A549 (cell line): ENCODE data around the gene ADTRP. TPM values are rescaled to one million over a fixed set of nuclear protein-coding genes. Genes with fewer than 3 reads are reported as not detected.

ENCODE experiments used
- ATAC-seq, 2 experiments: fragments of 200-7000 bp in 1 of 2; fragments of >200 bp in 1 of 2; cut with Nextera tagmentation in 1 of 2; cut with Tn5 transposase in 1 of 2; 3 replicates each; pipeline versions ENCODE4 v1.8.0 to v1.9.1; 2018 to 2020; ENCODE audit warnings: mild to moderate bottlenecking in 1 of 2, moderate library complexity in 1 of 2
- CTCF ChIA-PET: fragments of 300-600 bp; sonication (Branson Sonifier 250); formaldehyde crosslinking; extraction: SDS; loops from one replicate; lab custom pipeline; 2021; ENCODE audit warnings: antibody characterized with exemption, inconsistent platforms; lab: Yijun Ruan, JAX
- POLR2A ChIA-PET: fragments of 350-600 bp; formaldehyde crosslinking; extraction: SDS; loops from one replicate; lab custom pipeline; 2021; ENCODE audit warnings: antibody characterized with exemption, inconsistent platforms; lab: Yijun Ruan, JAX
- DNase-seq, 2 experiments: peaks; one replicate each; pipeline versions ENCODE4 v3.0.0 to v3.0.0-alpha.2; 2011 to 2016; ENCODE audit warnings: low read depth in 1 of 2, low spot score in 1 of 2
- FAIRE-seq: peaks from 2 replicates; lab custom pipeline; 2011; peaks lifted over from hg19 to GRCh38; lab: Jason Lieb, UNC
- H3K27ac ChIP-seq, 2 experiments: fragments of >200 bp; sonication (Bioruptor Twin); formaldehyde crosslinking; 3 replicates each; pipeline ENCODE4 v1.5.1; 2016 to 2017
- H3K4me1 ChIP-seq: fragments of >200 bp; sonication (Bioruptor Twin); formaldehyde crosslinking; 3 replicates; pipeline ENCODE4 v1.6.1; 2016
- H3K4me2 ChIP-seq: fragments of >200 bp; sonication (Bioruptor Twin); formaldehyde crosslinking; 3 replicates; pipeline ENCODE4 v1.6.1; 2016
- H3K4me3 ChIP-seq: fragments of >200 bp; sonication (Bioruptor Twin); formaldehyde crosslinking; 3 replicates; pipeline ENCODE4 v1.5.1; 2016
- H3K9me3 ChIP-seq: fragments of >200 bp; sonication (Bioruptor Twin); formaldehyde crosslinking; 3 replicates; pipeline ENCODE4 v1.6.1; 2016
- CBX2 ChIP-seq: fragments of 200-600 bp; sonication (generic); IDR thresholded peaks from 2 replicates; pipeline ENCODE4 v1.6.1; 2016; ENCODE audit warnings: low read depth, mild to moderate bottlenecking, borderline replicate concordance
- CBX8 ChIP-seq: fragments of 200-600 bp; sonication (generic); IDR thresholded peaks from 2 replicates; pipeline ENCODE4 v1.6.1; 2016
- CHD2 ChIP-seq: fragments of 150-350 bp; IDR thresholded peaks from 2 replicates; pipeline ENCODE4 v1.6.1; 2014; ENCODE audit warnings: low read length; ENCODE audit not compliant: partially characterized antibody
- CHD4 ChIP-seq: fragments of 200-600 bp; sonication (generic); IDR thresholded peaks from 2 replicates; pipeline ENCODE4 v1.6.1; 2016; ENCODE audit warnings: antibody characterized with exemption, mild to moderate bottlenecking, borderline replicate concordance
- ESRRA ChIP-seq: fragments of 150-350 bp; IDR thresholded peaks from 2 replicates; pipeline ENCODE4 v1.6.1; 2014; ENCODE audit warnings: mild to moderate bottlenecking, low read length, borderline replicate concordance
- FOSB ChIP-seq: fragments of 250-450 bp; sonication (Bioruptor Pico); IDR thresholded peaks from 2 replicates; pipeline ENCODE4 v1.5.0; 2020; ENCODE audit warnings: mild to moderate bottlenecking, moderate library complexity
- FOSL2 ChIP-seq, 2 experiments: fragments of 450-650 bp in 1 of 2; fragments of >200 bp in 1 of 2; sonication (Bioruptor Twin) in 1 of 2; formaldehyde crosslinking; IDR thresholded peaks; 2 replicates each; pipeline versions ENCODE4 v1.5.0 to v1.6.1; 2016 to 2020; ENCODE audit warnings: mild to moderate bottlenecking in 1 of 2, moderate library complexity in 1 of 2
- FOXS1 ChIP-seq: fragments of 250-450 bp; sonication (Bioruptor Pico); IDR thresholded peaks from 2 replicates; pipeline ENCODE4 v1.5.0; 2020; ENCODE audit warnings: mild to moderate bottlenecking, moderate library complexity
- GATA3 ChIP-seq: IDR thresholded peaks from 2 replicates; pipeline ENCODE4 v1.6.1; 2012; ENCODE audit warnings: borderline replicate concordance
- HDAC2 ChIP-seq: fragments of 200-600 bp; sonication (generic); IDR thresholded peaks from 2 replicates; pipeline ENCODE4 v1.6.1; 2016
- HEYL ChIP-seq: fragments of 250-450 bp; sonication (Bioruptor Pico); IDR thresholded peaks from 2 replicates; pipeline ENCODE4 v1.8.0; 2021; ENCODE audit warnings: mild to moderate bottlenecking, moderate library complexity
- HOXA7 ChIP-seq: fragments of 250-450 bp; sonication (Bioruptor Pico); IDR thresholded peaks from 2 replicates; pipeline ENCODE4 v1.5.0; 2020; ENCODE audit warnings: mild to moderate bottlenecking, moderate library complexity
- HOXB13 ChIP-seq: fragments of 250-450 bp; sonication (Bioruptor Pico); IDR thresholded peaks from 2 replicates; pipeline ENCODE4 v1.5.0; 2020; ENCODE audit warnings: low read depth, mild to moderate bottlenecking, moderate library complexity
- JUN ChIP-seq, 2 experiments: fragments of >200 bp; sonication (Bioruptor Twin); formaldehyde crosslinking; IDR thresholded peaks; 2 replicates in 1 of 2; 3 replicates in 1 of 2; pipeline ENCODE4 v1.6.1; 2016 to 2017
- JUNB ChIP-seq: fragments of >200 bp; sonication (Bioruptor Twin); formaldehyde crosslinking; IDR thresholded peaks from 2 replicates; pipeline ENCODE4 v1.6.1; 2016
- KDM1A ChIP-seq: fragments of 200-600 bp; sonication (generic); IDR thresholded peaks from 2 replicates; pipeline ENCODE4 v1.6.1; 2016; ENCODE audit warnings: low read depth, mild to moderate bottlenecking
- MAFK ChIP-seq: fragments of 450-650 bp; IDR thresholded peaks from 2 replicates; pipeline ENCODE4 v1.6.1; 2014; ENCODE audit not compliant: partially characterized antibody
- NPAS2 ChIP-seq: fragments of 250-450 bp; sonication (Bioruptor Pico); IDR thresholded peaks from 2 replicates; pipeline ENCODE4 v1.8.0; 2022; ENCODE audit warnings: mild to moderate bottlenecking, moderate library complexity, borderline replicate concordance
- POLR2AphosphoS2 ChIP-seq: conservative IDR thresholded peaks from 2 replicates; pipeline ENCODE4 v1.6.1; 2012; ENCODE audit warnings: low read length, improper control_type of control experiment, inconsistent platforms
- RAD21 ChIP-seq, 2 experiments: fragments of >200 bp in 1 of 2; sonication (Bioruptor Twin) in 1 of 2; formaldehyde crosslinking in 1 of 2; IDR thresholded peaks in 1 of 2; conservative IDR thresholded peaks in 1 of 2; 2 replicates in 1 of 2; 3 replicates in 1 of 2; pipeline ENCODE4 v1.6.1; 2012 to 2018; ENCODE audit warnings: inconsistent platforms in 1 of 2
- RARB ChIP-seq: fragments of 250-450 bp; sonication (Bioruptor Pico); IDR thresholded peaks from 2 replicates; pipeline ENCODE4 v1.8.0; 2021; ENCODE audit warnings: mild to moderate bottlenecking, moderate library complexity
- RCOR1 ChIP-seq: fragments of 150-350 bp; IDR thresholded peaks from 2 replicates; pipeline ENCODE4 v1.6.1; 2014; ENCODE audit warnings: antibody characterized with exemption, low read length, low read depth
- RFX5 ChIP-seq: fragments of 450-650 bp; IDR thresholded peaks from 2 replicates; pipeline ENCODE4 v1.7.1; 2014; ENCODE audit warnings: antibody characterized with exemption, mild to moderate bottlenecking, moderate library complexity
- RNF2 ChIP-seq: fragments of 200-600 bp; sonication (generic); IDR thresholded peaks from 2 replicates; pipeline ENCODE4 v1.6.1; 2016; ENCODE audit warnings: low read depth, mild to moderate bottlenecking, antibody characterized with exemption, moderate library complexity, borderline replicate concordance
- SMC3 ChIP-seq: fragments of >200 bp; sonication (Bioruptor Twin); formaldehyde crosslinking; IDR thresholded peaks from 3 replicates; pipeline ENCODE4 v1.6.1; 2018; ENCODE audit warnings: inconsistent platforms
- SREBF2 ChIP-seq: fragments of 450-650 bp; IDR thresholded peaks from 2 replicates; pipeline ENCODE4 v1.6.1; 2014; ENCODE audit warnings: mild to moderate bottlenecking, moderate library complexity
- TFCP2L1 ChIP-seq: fragments of 250-450 bp; sonication (Bioruptor Pico); IDR thresholded peaks from 2 replicates; pipeline ENCODE4 v1.5.0; 2021; ENCODE audit warnings: mild to moderate bottlenecking
- TP53 ChIP-seq: fragments of 250-450 bp; sonication (Bioruptor Pico); IDR thresholded peaks from 2 replicates; pipeline ENCODE4 v1.5.0; 2021; ENCODE audit warnings: mild to moderate bottlenecking, moderate library complexity
- ZFP36 ChIP-seq: fragments of 450-650 bp; IDR thresholded peaks from 2 replicates; pipeline ENCODE4 v1.6.1; 2014; ENCODE audit warnings: borderline replicate concordance; ENCODE audit not compliant: partially characterized antibody
- ZNF302 ChIP-seq: fragments of 250-450 bp; sonication (Bioruptor Pico); IDR thresholded peaks from 2 replicates; pipeline ENCODE4 v1.9.0; 2021; ENCODE audit warnings: inconsistent platforms, mild to moderate bottlenecking, moderate library complexity
- ZSCAN20 ChIP-seq: fragments of 250-450 bp; sonication (Bioruptor Pico); IDR thresholded peaks from 2 replicates; pipeline ENCODE4 v1.8.0; 2022; ENCODE audit warnings: mild to moderate bottlenecking, moderate library complexity
- WGBS: methylation state at CpG from one replicate; pipeline ENCODE4 v1.1.6; 2017; ENCODE audit errors: missing lambda C conversion rate; 5-methylcytosine and 5-hydroxymethylcytosine counted together
- polyA plus RNA-seq, 4 experiments: library from polyadenylated mRNA; depleted of rRNA in 3 of 4; stranded (reverse); fragments of >200 nt; fragmentation: RNase III in 1 of 4; extraction: RNeasy Plus Mini Kit Qiagen cat#74134 plus additional on column Dnase treatment in 1 of 4; gene quantifications; 2 replicates in 3 of 4; 3 replicates in 1 of 4; pipeline ENCODE4 v1.2.3, GENCODE V29; 2011 to 2017
- TF ChIP-seq, protein P1 (sequence below): fragments of >200 bp; sonication (Bioruptor Twin); formaldehyde crosslinking; IDR thresholded peaks from 2 replicates; pipeline ENCODE4 v1.6.1; 2016
- TF ChIP-seq, protein P2 (sequence below): fragments of 150-350 bp; IDR thresholded peaks from 2 replicates; pipeline ENCODE4 v1.6.1; 2014; ENCODE audit warnings: low read depth, mild to moderate bottlenecking, low read length
- TF ChIP-seq, protein P3 (sequence below): fragments of 450-650 bp; IDR thresholded peaks from 2 replicates; pipeline ENCODE4 v1.6.1; 2014; ENCODE audit warnings: antibody characterized with exemption
- TF ChIP-seq, protein P4 (sequence below): fragments of >200 bp; sonication (Bioruptor Twin); formaldehyde crosslinking; IDR thresholded peaks from 3 replicates; pipeline ENCODE4 v1.6.1; 2016
- TF ChIP-seq, protein P5 (sequence below): fragments of >200 bp; sonication (Bioruptor Twin); formaldehyde crosslinking; IDR thresholded peaks from 3 replicates; pipeline ENCODE4 v1.5.1; 2016

The ADTRP gene
- polyA plus RNA-seq, 2 of the 4 experiments (the other 2 are of a cell fraction) = 0.57 to 0.59 TPM

DNA sequence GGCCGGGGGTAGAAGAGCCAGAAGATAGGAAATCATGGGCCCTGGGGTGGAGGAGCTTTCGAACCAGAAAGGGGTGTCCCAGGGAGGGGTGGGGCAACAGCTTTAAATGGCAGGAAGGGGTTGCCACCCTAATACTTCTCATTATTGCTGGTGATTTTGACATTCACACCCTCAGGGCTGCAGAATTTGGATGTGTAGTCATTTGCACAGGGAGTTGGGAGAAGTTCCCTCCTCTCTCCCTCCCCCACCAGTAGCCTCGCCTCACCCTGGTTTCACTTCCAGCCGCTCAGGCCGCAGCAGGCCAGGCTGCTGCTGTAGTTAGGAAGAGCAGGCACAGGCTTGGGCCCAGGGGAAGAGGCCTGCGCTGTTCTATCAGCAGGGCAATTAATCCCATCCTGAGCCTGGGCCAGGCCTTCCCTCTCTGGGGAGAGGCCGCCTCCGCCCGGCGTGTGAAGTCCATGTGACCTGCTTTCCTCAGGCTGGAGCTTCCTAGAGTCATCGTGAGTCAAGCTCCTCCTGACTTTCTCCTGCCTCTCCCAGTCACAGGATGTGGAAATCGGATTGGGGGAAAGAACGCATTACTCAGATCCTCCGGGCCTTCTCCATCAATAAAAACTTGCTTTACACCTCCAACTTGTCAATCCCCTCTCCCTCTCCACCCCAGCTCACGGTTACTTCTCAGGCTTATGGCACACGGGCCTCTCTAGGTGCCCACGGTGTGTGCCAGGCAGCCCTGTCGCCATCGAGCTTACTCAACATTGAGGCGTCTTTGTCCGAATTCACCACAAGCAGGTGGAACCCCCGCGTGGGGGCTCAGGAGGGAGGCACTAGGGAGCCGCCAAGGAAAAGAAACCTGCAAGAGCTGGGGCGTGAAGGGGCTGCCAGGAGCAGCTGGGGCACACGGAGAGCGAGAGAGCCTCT lies 7.8 kb downstream of the ADTRP start:
- H3K4me2 ChIP-seq = peak overlapping the region; percentile 55
- ChIA-PET CTCF (interaction anchor here (0.6 to 2.6 kb wide), 5 partner anchors 12 to 835 kb away, joined by 3 to 8 read pairs (median 3); no protein-coding TSS in a partner anchor), POLR2A (interaction anchor here (0.6 to 2.5 kb wide), 6 partner anchors 39 to 242 kb away, joined by 3 to 8 read pairs (median 7); partner anchors contain the start of gene HIVEP1)
- no peak overlapping the region for H3K4me3 ChIP-seq
- H3K9me3 ChIP-seq = 0 out of 3 replicates have a peak, but pooled peaks cover 3% of the 10 kb centered on the region
- no peak for FAIRE-seq
- DNase-seq = peak; percentile 76 to 92
- peak overlapping the region; percentile 83 to 99 for H3K27ac ChIP-seq
- ATAC-seq = peak; percentile 89
- WGBS = 37% methylated on average over 19 of the region's 27 CpGs
- H3K4me1 ChIP-seq = peaks cover 58% of the 10 kb centered on the region
- no peak for TF ChIP-seq ZFP36
- no peak for TF ChIP-seq ESRRA
- no peak for TF ChIP-seq NPAS2
- TF ChIP-seq RCOR1 = no peak
- TF ChIP-seq CHD4 = no peak
- TF ChIP-seq MAFK = no peak
- TF ChIP-seq, protein P1, sequence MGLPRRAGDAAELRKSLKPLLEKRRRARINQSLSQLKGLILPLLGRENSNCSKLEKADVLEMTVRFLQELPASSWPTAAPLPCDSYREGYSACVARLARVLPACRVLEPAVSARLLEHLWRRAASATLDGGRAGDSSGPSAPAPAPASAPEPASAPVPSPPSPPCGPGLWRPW = no peak
- TF ChIP-seq, protein P2, sequence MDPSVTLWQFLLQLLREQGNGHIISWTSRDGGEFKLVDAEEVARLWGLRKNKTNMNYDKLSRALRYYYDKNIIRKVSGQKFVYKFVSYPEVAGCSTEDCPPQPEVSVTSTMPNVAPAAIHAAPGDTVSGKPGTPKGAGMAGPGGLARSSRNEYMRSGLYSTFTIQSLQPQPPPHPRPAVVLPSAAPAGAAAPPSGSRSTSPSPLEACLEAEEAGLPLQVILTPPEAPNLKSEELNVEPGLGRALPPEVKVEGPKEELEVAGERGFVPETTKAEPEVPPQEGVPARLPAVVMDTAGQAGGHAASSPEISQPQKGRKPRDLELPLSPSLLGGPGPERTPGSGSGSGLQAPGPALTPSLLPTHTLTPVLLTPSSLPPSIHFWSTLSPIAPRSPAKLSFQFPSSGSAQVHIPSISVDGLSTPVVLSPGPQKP = no peak
- peak; percentile 69 for TF ChIP-seq FOSL2 (IDR thresholded peaks at IDR 0.05)
- TF ChIP-seq FOSL2 (CRISPR knock-in tag; IDR thresholded peaks at IDR 0.05) = peak; percentile 77
- no peak for TF ChIP-seq KDM1A
- no peak for TF ChIP-seq TFCP2L1 (CRISPR knock-in tag)
- TF ChIP-seq RARB (CRISPR knock-in tag) = no peak
- TF ChIP-seq CBX2 = no peak
- TF ChIP-seq FOXS1 (CRISPR knock-in tag) = no peak
- TF ChIP-seq HOXA7 (CRISPR knock-in tag) = no peak
- peak; percentile 58; the same call in 1 of the 2 replicates for TF ChIP-seq HOXB13 (CRISPR knock-in tag)
- peak; percentile 25; the same call in 1 of the 2 replicates for TF ChIP-seq GATA3
- TF ChIP-seq RNF2 = no peak
- TF ChIP-seq, protein P3, sequence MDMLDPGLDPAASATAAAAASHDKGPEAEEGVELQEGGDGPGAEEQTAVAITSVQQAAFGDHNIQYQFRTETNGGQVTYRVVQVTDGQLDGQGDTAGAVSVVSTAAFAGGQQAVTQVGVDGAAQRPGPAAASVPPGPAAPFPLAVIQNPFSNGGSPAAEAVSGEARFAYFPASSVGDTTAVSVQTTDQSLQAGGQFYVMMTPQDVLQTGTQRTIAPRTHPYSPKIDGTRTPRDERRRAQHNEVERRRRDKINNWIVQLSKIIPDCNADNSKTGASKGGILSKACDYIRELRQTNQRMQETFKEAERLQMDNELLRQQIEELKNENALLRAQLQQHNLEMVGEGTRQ = peak; percentile 75
- TF ChIP-seq HEYL (CRISPR knock-in tag) = no peak
- TF ChIP-seq HDAC2 = no peak
- no peak for TF ChIP-seq POLR2AphosphoS2
- TF ChIP-seq, protein P4, sequence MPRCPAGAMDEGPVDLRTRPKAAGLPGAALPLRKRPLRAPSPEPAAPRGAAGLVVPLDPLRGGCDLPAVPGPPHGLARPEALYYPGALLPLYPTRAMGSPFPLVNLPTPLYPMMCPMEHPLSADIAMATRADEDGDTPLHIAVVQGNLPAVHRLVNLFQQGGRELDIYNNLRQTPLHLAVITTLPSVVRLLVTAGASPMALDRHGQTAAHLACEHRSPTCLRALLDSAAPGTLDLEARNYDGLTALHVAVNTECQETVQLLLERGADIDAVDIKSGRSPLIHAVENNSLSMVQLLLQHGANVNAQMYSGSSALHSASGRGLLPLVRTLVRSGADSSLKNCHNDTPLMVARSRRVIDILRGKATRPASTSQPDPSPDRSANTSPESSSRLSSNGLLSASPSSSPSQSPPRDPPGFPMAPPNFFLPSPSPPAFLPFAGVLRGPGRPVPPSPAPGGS = 0 out of 3 replicates have a peak, but pooled peaks have one; percentile 27
- no peak for TF ChIP-seq RFX5
- TF ChIP-seq FOSB = no peak
- TF ChIP-seq SREBF2 = no peak
- TF ChIP-seq ZSCAN20 = no peak
- TF ChIP-seq, protein P5, sequence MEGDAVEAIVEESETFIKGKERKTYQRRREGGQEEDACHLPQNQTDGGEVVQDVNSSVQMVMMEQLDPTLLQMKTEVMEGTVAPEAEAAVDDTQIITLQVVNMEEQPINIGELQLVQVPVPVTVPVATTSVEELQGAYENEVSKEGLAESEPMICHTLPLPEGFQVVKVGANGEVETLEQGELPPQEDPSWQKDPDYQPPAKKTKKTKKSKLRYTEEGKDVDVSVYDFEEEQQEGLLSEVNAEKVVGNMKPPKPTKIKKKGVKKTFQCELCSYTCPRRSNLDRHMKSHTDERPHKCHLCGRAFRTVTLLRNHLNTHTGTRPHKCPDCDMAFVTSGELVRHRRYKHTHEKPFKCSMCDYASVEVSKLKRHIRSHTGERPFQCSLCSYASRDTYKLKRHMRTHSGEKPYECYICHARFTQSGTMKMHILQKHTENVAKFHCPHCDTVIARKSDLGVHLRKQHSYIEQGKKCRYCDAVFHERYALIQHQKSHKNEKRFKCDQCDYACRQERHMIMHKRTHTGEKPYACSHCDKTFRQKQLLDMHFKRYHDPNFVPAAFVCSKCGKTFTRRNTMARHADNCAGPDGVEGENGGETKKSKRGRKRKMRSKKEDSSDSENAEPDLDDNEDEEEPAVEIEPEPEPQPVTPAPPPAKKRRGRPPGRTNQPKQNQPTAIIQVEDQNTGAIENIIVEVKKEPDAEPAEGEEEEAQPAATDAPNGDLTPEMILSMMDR = no peak
- TF ChIP-seq TP53 (CRISPR knock-in tag) = no peak
- peak; percentile 49 to 51; a peak in 3 of 5 replicates for TF ChIP-seq JUN (IDR thresholded peaks at IDR 0.05)
- no peak for TF ChIP-seq CBX8
- TF ChIP-seq SMC3 = peak; percentile 24; the same call in 1 of the 3 replicates
- TF ChIP-seq CHD2 = no peak
- 0 out of 2 replicates have a peak, but pooled peaks have one; percentile 14 for TF ChIP-seq ZNF302 (CRISPR knock-in tag)
- peak; percentile 67; the same call in 1 of the 2 replicates for TF ChIP-seq JUNB
- TF ChIP-seq RAD21 (conservative IDR thresholded peaks at IDR 0.05 in 1 of 2, IDR thresholded peaks at IDR 0.05 in 1 of 2) = no peak; a peak in 1 of 5 replicates
